Amygdala (tissue), 56 donors: ENCODE results near the gene FZR1.

Experiments
- DNase-seq, 56 donors: peaks; one replicate each; lab custom pipeline; 2025; lab: John Stamatoyannopoulos, UW

The FZR1 gene

DNA sequence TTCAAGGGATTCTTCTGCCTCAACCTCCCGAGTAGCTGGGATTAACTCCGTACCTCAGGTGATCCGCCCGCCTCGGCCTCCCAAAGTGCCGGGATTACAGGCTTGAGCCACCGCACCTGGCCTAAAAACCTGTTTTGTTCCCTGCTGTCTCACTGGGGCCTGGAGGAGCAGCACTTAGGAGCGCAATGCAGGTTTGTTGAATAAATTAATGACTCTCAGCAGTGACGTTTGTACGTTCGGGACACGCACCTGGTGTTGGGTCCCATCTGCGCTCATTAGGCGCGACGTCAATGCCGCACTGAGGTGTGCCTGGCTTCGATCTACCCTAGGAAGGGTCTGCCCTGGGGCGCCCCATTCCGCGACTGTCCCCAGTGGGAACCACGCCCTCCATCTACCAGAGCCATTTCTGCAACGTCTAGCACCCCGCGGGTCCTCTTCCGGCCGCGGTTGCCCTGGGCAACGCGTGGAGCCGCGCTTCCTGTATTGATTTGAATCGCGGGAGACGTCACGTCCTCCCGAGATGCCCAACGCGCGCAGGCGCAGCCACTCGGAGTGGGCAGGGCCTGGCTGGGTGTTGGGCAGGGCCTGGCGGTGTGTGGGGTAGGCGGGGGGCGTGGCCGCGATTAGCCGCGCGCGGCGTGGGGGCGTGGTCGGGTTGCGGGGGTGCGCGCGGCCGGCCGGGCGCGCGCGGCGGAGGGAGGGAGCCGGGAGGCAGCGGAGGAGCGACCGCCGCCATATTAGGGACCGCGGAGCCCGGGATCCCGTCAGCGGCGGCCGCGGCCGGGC lies at the start of gene FZR1:
Gene FZR1 (plus strand): TSS at position 714 of the 786 bp plus-strand sequence. CDS start 16,679 bp downstream, outside the sequence.
- peak; percentile 89 to 100 (median 98) for DNase-seq

DNA sequence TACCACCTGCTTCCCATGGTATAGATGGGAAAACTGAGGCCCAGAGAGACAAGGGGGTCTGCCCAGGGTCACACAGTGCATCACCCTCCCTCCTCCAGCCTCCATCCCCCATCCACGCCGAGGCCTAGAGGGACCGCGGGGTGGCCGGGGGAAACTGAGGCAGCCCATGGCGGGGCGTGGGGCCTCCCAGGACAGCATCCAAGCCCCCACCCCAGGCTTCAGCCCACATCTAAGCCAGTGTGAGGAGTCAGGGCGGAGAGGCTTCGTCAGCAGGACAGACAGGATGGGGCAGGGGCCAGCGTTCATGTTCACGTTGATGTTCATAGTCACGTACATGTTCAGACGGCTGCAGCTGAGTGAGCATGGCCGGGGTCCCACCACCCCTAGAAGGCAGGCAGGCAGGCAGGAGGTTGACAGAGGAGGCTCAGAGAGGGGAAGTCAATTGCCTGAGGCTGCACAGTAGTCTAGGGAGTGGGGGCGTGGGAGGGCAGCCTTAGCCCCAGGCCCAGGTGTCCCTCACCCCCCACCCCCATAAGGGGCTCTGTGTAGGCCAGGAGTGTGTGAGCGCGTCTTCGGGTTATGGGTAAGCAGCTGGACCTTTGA lies 49.1 kb upstream of the FZR1 start:
- DNase-seq, result no peak

DNA sequence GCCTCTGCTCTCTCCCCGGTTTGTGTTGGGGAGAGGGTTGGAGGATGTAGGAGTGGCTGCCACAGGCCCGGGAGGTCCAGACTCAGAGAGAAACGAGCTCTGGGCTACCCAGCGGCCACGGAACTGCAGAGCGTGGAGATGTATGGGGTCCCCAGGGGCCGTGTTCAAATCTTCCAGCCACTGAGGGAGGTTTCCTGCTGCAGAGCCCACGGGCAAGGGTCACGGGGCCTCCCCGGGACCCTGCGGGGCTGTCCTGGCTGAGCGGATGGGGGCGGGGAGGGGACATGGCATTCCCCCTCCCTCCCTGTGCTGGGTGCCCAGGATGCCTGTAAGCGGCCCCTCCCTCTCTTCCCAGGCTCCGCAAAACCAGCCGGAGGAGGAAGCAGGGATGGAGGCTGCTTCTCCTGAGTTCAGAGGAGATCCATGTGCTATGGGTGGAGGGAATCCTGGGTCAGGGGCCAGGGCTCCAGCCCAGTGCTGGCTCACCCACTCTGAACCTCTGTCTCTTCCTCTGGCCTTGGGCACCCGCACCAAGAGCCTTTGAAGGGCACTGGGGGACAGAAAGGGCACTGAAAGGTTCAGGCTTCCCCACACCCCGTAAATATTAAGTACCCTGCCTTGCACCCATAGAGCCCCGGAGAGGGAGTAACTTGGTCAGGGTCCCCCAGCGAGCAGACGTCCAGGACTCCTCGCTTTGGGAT lies 48.4 kb upstream of the FZR1 start:
- DNase-seq, result no peak

DNA sequence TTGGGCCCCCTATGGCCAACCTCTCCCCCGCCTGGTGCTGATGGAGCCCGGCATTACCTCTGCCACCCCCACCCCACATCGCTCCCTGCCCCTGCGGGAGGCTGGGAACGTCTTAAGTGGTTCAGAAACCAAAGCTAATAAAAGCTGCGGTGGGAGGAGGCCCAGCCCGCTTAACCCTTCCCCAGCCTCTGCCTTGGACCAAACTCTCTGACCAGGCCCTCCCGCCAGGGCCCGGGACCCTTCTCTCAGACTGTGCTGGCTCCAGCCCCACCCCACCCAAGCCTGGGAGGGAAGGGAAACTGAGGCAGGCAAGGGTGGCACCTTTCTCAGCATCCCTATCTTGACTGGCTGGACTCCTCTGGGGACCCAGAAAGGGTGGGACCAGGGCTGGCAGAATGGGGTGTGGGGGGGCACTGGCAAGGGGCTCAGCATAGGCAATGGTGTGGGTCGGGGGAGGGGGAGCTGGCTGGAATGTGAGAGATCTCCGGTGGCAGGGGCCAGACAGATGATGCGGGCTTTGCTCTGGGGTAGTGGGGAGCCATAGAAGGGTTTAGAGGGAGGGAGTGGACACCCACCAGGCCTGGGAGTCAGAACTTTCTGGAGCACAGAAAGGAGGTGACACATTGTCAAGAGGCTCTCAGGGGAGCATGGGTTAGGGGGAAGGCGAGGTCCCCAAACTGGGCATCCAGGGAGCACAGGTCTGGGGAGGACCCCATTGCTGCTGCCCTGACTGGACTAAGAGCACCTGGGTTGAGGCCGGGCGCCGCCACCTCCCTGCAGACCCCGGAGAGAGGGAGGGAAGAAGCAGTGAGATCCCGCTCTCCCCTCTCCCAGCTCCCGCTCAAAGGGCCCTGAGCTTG lies 47.7 kb upstream of the FZR1 start:
- DNase-seq, result peak in 5 of 56 donors; percentile 12 to 21 (median 17)

DNA sequence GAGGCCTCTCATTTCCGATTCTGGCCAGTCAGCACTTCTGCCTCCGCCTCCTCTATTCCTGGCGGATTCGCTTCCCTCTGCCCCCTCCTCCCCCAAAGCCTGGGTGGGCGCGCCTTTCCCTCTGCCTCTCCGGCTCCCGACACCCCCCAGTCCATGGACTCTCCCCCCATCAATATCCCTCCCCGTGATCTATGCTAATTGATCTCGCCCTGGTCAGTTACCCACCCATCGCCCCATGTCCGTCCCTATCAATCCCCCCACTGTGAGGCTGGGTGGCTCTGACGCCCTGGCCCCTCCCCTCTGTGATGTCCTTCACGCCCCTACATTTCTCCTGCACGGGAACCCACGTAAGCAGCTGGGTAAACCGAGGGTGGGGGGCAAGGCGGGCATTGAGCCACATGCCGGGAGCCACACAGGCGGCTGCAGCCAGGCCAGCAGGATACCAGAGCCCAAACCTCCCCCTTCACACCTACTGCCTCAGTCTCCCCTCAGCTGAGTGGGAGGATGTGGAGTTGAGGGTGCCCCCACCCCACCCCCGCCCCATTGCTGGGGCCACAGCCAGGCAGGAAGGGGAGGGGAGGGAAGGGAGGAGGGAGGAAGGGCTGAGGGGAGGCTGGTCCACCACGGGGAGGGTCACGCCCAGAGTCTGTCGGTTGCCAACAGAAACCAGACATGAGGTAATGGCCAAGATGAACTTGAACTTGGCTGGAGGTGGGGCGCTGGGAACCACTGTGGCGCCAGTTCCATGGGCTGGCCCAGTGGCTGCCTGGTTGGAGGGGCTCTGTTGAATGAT lies 46.8 kb upstream of the FZR1 start:
- DNase-seq, result peak in 49 of 56 donors; percentile 9 to 76 (median 52)

DNA sequence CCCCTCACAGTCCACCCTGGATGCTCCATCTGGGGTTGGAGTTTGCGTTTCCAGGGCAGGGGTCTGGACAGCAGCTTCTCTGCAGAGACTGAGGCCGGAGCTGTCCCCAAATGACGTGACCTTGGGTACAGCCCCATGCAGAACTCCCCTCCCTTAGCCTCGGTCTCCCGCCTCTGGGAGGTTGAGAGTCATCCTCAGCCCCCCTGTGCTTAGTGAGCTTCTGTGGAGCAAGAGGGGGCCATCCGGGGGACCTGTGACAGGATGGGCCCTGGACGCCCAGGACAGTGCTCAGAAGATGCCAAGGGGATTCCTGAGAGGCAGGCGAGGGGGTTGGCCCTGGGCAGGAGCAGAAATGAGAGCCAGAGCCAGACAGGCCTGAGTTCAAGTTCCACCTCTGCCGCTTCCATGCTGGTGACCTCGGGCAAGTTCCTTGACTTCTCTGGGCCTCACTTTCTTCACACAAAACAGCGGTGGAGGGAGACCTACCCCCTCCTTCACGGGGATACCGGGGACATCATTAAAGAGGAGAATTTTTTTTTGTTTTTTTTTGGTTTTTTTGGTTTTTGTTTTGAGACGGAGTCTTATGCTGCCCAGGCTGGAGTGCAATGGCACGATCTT lies 46.0 kb upstream of the FZR1 start:
- DNase-seq, result no peak

DNA sequence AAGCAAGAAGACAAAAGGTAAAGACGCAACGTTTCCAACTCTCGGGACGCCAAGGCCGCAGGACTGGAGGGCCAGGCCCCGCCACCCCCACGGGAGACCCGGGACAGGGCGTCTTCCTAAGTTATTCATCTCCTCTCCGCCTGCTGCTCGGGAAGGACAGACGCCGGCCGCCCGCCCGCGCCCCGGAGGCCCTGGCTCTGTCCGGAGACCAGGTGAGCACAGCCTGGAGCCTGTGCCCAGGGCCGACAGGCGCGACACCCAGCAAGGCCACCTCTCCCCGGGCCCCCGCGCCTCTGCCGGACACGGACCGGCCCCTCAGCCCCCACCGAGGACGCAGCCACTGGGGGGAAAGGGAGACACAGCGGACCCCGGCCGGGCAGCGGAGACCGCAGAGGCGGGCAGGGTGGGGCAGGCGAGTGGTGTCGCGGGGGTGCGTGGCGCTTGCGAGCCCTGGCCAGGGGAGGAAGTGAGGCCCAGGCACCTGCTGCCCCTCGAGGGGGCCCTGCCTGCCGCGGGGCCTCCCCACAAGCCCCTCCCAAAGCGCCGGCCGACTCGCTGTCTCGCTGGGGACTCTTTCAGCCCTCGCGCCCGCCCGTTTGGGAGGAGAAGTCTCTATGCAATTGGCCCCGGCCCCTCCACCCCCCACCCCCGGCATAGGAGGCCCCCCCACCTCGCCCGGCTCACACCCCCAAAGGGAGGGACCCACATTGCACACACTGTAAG lies 43.0 kb upstream of the FZR1 start:
- no peak for DNase-seq

DNA sequence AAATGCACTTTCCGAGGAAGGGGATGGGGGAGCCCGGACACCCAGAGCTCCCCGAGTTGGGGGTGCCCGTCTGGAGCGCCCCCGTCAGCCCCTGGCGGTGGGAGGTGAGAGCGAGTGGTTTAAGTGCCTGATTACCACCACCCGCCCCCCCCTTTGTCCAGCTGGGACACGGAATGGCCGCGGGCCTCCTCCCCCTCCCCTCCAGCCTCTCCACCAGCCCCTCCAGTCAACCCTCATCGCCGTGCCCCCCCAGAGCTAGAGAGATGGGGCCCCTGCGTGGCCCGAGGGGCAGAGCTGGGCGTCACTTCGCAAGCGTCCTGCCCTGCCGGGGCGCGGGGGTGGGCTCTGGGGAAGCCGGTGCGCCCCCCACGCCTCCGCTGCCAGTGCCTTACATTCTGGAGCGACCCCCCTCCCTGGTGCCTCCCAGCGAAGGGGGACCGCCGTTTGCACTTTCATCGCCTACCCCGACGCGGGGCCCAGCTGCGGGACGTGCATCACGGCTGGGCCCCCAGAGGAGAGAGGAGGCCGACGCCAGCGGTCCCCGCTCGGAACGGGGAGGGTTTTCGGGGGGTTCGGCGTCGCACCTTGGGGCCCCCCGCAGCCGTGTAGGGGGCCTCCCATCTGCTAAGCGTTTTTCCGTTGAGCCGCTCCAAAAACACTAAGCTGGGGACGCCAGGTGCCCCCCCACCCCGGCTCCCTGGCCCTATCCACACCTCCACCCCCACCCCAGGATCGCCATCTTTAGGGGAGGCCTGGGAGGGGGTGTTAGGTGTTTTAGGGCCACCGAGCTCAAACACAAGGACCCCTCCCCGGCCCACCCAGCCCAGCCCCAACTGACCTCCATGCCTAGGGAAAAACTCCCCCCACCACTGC lies 42.2 kb upstream of the FZR1 start:
- no peak for DNase-seq

DNA sequence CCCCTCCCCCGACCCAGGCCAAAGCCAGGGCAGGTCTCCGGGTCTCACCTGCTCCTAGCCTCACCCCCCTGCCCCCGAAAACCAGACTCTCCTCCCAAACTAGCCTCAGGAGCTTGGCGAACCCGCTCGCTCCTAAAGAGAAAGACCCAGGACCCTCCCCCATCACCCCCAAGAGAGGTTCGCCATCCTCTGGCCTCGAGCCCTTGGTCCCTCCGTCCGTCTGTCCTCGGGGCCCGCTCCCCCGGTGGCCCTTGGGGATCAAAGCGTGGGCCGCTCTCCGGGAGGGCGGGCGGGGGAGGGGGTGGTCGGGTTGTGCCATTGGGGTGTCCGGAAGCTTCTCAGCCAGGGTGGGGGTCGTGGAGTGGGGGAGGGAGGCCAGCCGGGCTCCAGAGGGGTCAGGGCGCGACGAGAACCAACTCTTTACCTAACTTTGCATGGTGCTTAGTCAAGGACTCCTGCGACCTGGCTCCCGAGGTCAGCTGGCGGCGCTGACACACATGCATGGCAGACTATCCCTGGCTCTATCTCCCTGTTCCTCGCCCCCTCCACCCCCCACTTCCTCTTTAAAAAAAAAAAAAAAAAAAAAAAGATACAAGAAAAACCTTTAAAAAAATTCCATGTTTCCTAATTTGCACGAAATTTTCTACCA lies 41.4 kb upstream of the FZR1 start:
- no peak for DNase-seq

DNA sequence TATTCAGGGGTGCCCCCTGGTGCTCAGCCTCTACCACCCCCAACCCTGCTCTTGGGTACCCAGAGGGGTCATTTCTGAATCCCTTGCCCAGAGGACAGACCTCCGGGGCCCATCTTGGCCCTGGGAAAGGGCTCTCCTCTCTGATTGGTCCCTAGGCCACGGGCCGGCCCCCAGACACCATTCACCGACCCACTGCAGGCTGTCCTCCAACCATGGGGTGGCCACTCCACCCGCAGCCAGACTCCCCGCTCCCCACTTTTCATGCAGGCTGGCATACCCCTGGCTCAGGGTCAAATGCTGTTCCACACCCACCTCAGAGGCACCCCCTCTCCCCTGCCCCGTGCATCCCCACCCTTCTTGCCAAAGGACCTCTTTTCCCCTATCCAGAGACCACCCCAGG lies 40.6 kb upstream of the FZR1 start:
- no peak for DNase-seq

DNA sequence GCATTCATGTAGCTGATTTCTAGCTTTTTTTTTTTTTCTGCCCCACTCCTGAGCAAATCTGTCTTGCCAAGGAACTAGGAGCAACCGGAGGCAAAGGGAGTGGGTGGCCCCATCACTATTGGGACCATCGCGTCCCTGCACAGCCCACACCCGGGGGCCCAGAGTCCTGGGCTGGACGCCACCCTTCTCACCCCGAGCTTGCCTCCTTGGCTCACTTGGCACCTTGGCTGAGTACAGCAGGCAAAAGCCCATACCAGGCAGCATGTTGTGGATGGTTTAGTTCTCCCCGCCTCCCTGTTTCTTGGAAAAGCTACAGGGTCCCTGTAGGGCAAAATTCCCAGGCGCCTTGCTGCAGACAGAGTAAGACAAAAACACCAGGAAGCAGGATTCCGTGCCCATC lies 39.5 kb upstream of the FZR1 start:
- DNase-seq, result peak in 30 of 56 donors; percentile 11 to 70 (median 36)

DNA sequence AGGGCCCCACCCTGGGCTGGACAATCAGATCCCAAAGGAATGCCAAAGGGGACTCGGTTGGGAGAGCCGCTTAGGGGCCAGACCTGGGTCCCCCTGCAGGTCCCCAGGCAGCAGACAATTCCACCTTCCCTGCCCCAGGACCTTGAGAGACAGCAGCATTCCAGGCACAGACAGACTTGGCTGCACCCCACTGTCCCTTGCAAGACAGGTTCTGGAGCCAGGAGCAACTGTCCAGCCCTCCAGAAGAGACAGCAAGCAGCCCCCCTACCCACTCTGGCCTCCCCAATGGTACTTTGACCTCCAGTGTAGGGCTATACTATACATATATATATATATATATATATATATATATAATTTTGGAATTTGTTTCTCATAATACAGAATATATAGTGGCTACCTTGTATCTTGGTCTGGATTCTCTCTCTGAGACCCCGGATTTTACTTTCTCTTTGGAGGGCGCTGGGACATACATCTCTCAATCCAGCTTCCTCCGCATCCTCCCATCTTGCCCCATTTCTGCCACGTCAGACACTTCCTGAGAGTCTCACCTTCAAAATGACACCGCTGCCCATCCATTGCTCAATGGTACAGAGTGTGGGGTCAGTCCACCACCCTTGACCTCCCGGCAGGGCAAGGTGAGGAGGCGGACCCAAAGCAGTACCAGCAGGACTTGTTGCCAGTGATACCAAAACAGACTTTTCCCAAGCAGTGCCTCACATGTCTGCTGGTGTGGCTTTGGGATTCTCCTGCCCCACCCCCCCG lies 38.5 kb upstream of the FZR1 start:
- DNase-seq, result no peak

DNA sequence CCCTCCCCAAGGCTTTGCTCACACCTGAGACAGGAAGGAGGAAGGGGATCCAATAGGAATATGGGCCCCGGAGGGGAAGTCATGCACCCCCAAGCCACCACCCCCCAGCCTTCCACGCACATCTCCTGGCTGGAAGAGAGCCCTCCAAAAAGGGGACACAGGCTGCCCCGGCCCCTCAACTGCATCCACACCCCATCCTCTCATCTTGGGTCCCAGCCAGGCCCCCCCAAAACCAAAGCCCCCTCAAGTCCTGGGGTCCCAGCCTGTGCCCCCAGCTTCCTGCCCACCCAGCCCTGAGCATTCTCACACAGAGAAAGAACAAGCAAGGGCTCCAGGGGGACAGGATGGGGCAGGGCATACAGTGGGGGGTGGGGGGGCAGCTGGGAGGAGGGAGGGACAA lies 37.9 kb upstream of the FZR1 start:
- DNase-seq, result no peak

DNA sequence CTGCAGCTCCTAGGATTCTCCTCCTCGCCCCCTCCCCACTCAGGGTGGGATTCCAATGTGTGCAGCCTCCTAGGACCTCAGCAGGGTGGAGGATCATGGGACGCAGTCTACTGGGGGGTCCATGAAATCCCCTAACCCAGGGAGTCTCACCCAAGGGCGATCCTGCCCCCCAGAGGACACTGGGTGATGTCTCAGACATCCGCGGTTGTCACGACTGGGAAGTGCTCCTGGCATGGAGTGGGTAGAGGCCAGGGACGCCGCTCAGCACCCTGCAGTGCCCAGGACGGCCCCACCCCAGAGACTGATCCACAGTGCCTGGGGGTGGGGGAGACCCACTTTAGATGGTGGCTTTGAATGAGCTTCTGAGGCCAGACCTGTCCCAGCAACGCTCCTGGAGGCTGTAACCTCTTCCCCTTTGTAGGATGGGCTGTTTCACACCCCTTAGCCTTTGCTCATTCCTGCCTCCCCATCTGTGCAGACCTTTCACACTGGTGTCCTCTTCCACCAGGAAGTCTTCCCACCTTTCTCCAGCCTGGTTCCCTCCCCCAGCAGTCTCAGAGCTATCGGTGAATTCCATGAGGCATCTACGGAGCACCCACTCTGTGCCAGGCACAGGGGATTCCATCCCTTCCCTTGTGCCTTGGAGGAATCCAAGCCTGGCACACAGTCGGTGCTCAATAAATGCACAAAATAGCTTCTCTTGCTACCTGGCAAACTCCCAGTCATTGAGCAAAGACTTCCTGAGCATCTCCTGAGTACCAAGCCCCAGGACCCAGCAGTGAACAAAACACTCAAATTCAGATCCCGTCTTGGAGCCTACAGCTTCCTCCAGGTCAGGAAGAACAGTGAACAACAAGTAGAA lies 36.2 kb upstream of the FZR1 start:
- peak in 1 of 56 donors; percentile 13 for DNase-seq

DNA sequence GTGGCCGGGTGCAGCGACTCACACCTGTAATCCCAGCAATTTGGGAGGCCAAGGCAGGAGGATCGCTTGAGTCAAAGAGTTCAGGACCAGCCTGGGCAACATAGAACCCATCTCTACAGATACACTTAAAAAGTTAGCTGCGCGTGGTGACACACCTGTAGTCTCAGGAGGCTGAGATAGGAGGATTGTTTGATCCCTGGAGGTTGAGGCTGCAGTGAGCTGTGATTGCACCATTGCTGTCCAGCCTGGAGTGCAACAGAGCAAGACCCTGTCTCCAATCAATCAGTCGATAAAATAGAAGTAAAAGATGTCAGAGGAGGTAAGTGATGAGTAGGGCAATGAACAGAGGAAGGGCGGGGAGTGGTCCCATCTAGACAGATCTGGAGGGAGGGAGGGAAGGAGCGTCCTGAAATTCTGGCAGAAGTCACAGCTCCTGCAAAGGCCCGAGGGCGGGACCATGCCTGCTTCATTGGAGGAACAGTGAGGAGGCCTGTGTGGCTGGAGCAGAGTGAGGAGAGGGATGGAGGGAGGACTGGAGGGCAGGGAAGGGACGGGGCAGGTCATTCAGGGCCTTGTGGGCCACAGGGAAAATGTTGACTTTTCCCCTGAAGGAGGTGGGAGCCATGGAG lies 35.5 kb upstream of the FZR1 start:
- no peak for DNase-seq
